Measurements from ENCODE around the gene GPR84. TPM values are rescaled to one million over a fixed set of nuclear protein-coding genes. Genes with fewer than 3 reads are reported as not detected.

GPR84 gene
- total RNA-seq, 1 donor, result not detected

DNA sequence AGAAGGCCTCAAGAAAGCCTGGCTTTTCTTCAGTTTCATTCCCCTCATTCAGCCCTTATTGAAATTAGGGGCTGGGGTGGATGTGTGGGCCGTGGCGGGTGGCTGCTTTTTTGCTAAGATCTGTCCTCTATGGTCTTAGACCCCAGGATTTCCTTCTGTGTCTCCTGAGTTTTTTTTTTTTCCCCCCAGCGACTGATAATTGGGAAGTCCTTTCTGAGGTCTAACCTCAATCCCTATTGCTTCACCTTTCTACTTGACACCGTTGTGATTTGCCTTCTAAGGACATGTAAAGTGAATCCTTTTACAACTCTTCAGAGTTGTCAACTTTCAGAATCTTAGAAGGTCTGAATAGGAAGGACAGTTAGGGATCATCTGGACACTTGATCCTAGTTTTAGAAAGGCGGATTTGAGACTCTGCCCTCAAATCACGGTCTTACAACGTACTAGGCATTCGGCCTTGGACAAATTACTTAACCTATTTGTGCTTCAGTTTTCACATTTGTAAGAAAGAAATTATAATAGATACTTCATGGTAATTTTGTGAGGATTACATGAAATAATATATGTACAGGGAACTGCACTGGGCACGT, 4.4 kb downstream of the GPR84 start:
- TF ChIP-seq, protein P1, sequence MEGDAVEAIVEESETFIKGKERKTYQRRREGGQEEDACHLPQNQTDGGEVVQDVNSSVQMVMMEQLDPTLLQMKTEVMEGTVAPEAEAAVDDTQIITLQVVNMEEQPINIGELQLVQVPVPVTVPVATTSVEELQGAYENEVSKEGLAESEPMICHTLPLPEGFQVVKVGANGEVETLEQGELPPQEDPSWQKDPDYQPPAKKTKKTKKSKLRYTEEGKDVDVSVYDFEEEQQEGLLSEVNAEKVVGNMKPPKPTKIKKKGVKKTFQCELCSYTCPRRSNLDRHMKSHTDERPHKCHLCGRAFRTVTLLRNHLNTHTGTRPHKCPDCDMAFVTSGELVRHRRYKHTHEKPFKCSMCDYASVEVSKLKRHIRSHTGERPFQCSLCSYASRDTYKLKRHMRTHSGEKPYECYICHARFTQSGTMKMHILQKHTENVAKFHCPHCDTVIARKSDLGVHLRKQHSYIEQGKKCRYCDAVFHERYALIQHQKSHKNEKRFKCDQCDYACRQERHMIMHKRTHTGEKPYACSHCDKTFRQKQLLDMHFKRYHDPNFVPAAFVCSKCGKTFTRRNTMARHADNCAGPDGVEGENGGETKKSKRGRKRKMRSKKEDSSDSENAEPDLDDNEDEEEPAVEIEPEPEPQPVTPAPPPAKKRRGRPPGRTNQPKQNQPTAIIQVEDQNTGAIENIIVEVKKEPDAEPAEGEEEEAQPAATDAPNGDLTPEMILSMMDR (IDR thresholded peaks at IDR 0.05; ENCODE audit: insufficient read depth, low read depth, low read length), result no peak
- peak overlapping the region; percentile 73 for H3K4me3 ChIP-seq (ENCODE audit: low read depth, low read length)
- no peak for DNase-seq (ENCODE audit: low read depth)

DNA sequence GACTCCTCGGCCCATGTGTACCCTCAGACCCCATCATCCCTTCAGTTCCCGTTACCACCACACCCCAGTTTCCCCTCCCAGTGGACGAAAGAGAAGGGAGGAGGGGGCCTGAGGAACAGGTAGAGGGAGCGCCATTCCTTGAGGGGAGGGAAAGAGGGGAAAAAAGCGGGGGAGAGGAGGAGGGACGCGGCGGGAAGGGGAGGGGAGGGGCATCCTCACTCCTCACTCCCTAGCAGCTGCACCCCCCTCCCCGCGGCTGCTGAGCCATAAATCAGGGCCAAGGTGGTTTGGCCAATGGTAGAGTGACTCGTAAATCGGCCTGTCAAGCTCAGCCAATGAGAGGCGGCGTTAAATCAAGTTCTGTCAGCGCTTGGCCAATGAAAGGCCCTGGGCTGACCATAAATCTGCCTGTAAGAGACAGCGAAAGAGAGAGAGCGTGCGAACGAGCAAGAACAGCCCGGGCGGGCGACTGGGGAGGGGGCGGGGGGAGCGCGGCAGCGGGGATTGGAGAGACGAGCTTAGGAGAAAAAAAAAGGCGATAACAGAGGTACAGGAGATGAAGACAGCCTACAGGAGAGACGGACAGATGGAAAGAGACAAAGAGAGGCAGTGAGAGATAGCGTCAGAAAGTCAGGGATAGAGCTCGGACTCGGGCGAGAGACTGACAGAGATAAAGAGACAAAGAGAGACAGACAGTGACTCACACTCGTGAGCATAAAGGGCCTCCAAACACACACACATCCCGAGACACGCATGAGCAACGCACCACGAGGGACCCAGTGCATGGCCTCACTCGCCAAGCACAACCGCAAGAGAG, 5.1 kb downstream of the GPR84 start:
- peak; percentile 98 for DNase-seq (ENCODE audit: low read depth)
- H3K4me3 ChIP-seq (ENCODE audit: low read depth, low read length), result peak overlapping the region; percentile 73
- TF ChIP-seq, protein P1 (IDR thresholded peaks at IDR 0.05; ENCODE audit: insufficient read depth, low read depth, low read length), result no peak

DNA sequence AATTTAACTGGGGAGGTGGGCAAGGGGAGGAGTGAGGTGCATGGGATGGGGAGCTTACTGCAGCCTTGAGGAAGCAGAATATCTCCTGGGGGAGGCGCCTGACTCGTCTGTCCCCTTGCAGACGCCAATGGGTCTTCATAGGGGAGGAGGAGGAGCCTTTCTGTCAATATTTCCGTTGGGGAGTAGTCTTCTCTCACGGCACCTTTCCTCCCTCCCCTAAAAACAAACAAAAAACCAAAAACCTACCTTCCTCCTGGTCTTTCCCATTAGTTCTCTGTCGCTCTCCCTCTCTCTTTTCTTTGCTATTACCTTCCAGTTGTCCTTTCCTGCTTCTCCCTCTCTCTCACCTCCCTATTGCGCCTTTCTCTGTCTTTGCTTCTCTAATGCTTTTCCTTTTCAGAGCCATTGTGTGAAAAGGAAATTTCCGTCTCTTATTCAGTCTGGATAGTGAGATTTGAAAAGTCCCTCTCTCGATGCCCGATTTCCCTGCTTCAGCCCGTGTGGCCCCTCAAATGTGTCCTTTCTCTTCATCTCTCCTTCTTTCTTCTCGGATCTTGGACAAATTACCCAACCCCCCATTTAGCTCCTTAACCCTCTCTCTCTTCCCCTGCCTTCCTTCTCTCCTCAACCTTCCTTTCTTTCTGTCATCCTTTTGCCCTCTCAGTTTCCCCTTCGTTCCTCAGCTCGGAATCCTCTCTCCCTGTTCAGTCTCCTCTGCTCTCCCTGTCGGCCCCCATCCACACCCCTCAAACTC, 5.9 kb downstream of the GPR84 start:
- peak overlapping the region; percentile 73 for H3K4me3 ChIP-seq (ENCODE audit: low read depth, low read length)
- TF ChIP-seq, protein P1 (IDR thresholded peaks at IDR 0.05; ENCODE audit: insufficient read depth, low read depth, low read length), result no peak
- no peak for DNase-seq (ENCODE audit: low read depth)

DNA sequence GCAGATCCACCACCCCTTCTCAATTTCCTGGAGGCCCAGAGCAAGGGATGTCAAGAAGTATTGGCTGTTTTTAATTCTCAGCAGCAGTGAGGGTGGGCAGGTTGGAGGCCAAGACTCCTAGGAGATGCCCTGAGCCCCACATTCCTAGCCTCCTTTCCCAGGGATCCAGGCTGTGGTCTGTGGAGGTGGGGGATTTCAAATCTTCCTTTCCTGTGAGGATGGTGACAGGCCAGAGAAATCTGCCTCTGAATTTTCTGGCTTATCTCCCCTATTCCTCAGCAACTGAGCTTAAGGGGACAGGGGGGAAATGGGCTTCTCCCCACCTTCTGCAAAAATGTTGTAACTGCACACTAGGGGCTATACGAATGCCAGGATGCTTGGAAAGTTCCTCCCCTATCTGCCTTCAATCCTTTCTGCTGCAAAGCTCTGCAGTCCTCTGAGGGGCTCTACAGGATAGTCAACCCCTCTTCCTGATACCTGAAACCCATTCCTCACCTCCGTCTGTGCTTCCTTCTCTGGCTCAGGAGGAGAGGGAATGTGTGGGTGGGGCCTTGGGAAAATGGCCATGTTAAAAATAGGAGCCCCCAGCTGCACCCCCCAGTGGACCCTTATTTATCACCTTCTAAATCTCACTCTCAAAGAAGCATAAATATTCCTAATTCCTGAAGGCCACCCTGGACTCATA, 6.6 kb downstream of the GPR84 start:
- no peak overlapping the region for H3K4me3 ChIP-seq (ENCODE audit: low read depth, low read length)
- TF ChIP-seq, protein P1 (IDR thresholded peaks at IDR 0.05; ENCODE audit: insufficient read depth, low read depth, low read length), result no peak
- no peak for DNase-seq (ENCODE audit: low read depth)

DNA sequence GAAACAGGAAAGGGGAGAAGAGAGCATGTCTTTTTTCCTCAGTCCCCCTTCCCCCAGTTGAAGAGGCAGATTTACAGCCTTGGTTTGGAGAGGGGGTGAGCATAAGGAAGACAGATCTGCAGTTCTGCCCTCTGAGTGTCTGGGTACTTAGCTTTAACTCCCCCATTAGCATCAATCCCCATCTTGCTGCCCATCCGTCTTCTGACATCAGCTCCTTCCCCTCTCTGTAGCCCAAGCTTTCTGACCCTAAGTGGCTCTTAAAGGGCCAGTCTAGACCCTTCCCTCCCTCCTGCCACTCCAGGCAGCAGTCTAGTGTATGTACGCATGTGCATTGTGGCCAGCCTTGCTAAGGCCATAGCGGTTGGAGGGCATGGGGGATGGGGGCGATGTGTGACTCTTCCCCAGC, 7.3 kb downstream of the GPR84 start:
- no peak for DNase-seq (ENCODE audit: low read depth)
- H3K4me3 ChIP-seq (ENCODE audit: low read depth, low read length), result no peak overlapping the region
- TF ChIP-seq, protein P1 (IDR thresholded peaks at IDR 0.05; ENCODE audit: insufficient read depth, low read depth, low read length), result no peak

DNA sequence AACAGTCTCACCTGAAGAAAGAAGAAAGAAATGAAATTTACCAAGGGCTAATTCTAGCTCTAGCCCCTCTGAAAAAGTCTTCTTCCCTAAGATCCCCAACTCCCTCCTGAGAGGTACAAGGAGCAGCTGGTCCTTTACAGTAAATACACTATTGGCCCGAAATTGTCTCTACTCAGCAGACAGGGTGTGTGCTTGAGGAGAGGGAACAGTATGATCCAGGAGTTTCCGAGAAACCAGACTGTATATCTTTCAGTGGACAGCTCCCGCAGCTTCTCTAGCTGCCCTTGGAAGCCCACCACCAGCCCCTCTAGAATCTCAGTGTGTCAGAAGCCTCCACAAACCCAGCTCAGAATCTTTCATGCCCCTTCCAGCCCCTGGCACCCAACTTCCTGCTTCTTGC, 8.1 kb downstream of the GPR84 start:
- DNase-seq (ENCODE audit: low read depth), result no peak
- no peak overlapping the region for H3K4me3 ChIP-seq (ENCODE audit: low read depth, low read length)
- TF ChIP-seq, protein P1 (IDR thresholded peaks at IDR 0.05; ENCODE audit: insufficient read depth, low read depth, low read length), result no peak
